OCI-LY7 (cell line): ENCODE results near the gene VSNL1. TPM values are rescaled to one million over a fixed set of nuclear protein-coding genes. Genes with fewer than 3 reads are reported as not detected.

Experiments used
- BruUV-seq: library from RNA; stranded (reverse); fragments of 400-500 nt; replicated peaks from 2 replicates; lab custom pipeline; 2021; lab: Mats Ljungman, UMichigan
- CTCF ChIA-PET: fragments of 300-600 bp; sonication (Branson Sonifier 250); formaldehyde crosslinking; loops from one replicate; lab custom pipeline; 2022; ENCODE audit warnings: antibody characterized with exemption; ENCODE audit not compliant: unreplicated experiment; lab: Charles Lee
- POLR2A ChIA-PET: fragments of 300-600 bp; sonication (Branson Sonifier 250); formaldehyde crosslinking; loops from one replicate; lab custom pipeline; 2022; ENCODE audit warnings: antibody characterized with exemption; lab: Charles Lee
- DNase-seq: peaks from one replicate; pipeline ENCODE4 v3.0.0-alpha.2; 2015; ENCODE audit warnings: low spot score
- H2AFZ ChIP-seq: fragments of 200-600 bp; sonication (generic), shearing (Covaris generic); 2 replicates; pipeline ENCODE4 v1.6.1; 2014; ENCODE audit warnings: mild to moderate bottlenecking, antibody characterized with exemption, low read length, moderate library complexity
- H3K27ac ChIP-seq: fragments of 200-600 bp; sonication (generic); 2 replicates; pipeline ENCODE4 v1.5.1; 2014; ENCODE audit warnings: mixed run types, low read depth, mild to moderate bottlenecking, moderate library complexity, low read length, inconsistent platforms; ENCODE audit not compliant: poor library complexity, severe bottlenecking
- H3K36me3 ChIP-seq: fragments of 200-600 bp; sonication (generic); 2 replicates; pipeline ENCODE4 v1.6.1; 2014; ENCODE audit warnings: mild to moderate bottlenecking, antibody characterized with exemption, low read length, moderate library complexity, mixed read lengths; ENCODE audit not compliant: insufficient read depth
- H3K4me1 ChIP-seq: fragments of 200-600 bp; sonication (generic); 2 replicates; pipeline ENCODE4 v1.5.1; 2014; ENCODE audit warnings: mild to moderate bottlenecking, low read length; ENCODE audit not compliant: insufficient read depth, poor library complexity, severe bottlenecking
- H3K4me2 ChIP-seq: fragments of 200-600 bp; sonication (generic); 2 replicates; pipeline ENCODE4 v1.6.1; 2014; ENCODE audit warnings: mild to moderate bottlenecking, low read length
- H3K4me3 ChIP-seq: fragments of 200-600 bp; sonication (generic); 2 replicates; pipeline ENCODE4 v1.5.1; 2014; ENCODE audit warnings: mild to moderate bottlenecking, low read depth, low read length; ENCODE audit not compliant: poor library complexity, severe bottlenecking
- H3K79me2 ChIP-seq: fragments of 200-600 bp; sonication (generic); 2 replicates; pipeline ENCODE4 v1.6.1; 2016; ENCODE audit warnings: low read depth, mild to moderate bottlenecking, low read length, moderate library complexity, mixed read lengths; ENCODE audit not compliant: insufficient read depth
- H3K9me2 ChIP-seq: fragments of 200-600 bp; sonication (generic); 2 replicates; pipeline ENCODE4 v1.6.1; 2016; ENCODE audit warnings: mild to moderate bottlenecking, low read length, mixed read lengths; ENCODE audit not compliant: insufficient read depth
- H3K9me3 ChIP-seq: fragments of 200-600 bp; sonication (generic); 2 replicates; pipeline ENCODE4 v1.6.1; 2014; ENCODE audit warnings: mild to moderate bottlenecking, mixed run types, low read length, mixed read lengths
- H4K20me1 ChIP-seq: fragments of 200-600 bp; sonication (generic); 2 replicates; pipeline ENCODE4 v1.6.1; 2014; ENCODE audit warnings: mild to moderate bottlenecking, antibody characterized with exemption, low read length, moderate library complexity, mixed read lengths; ENCODE audit not compliant: insufficient read depth
- CTCF ChIP-seq: fragments of 200-600 bp; sonication (generic); conservative IDR thresholded peaks from 2 replicates; pipeline ENCODE4 v1.5.1; 2014; ENCODE audit warnings: mild to moderate bottlenecking, antibody characterized with exemption, low read length, moderate library complexity, mixed read lengths
- EZH2phosphoT487 ChIP-seq: fragments of 200-600 bp; sonication (generic); IDR thresholded peaks from 2 replicates; pipeline ENCODE4 v1.6.1; 2018; ENCODE audit warnings: low read depth, borderline replicate concordance, mild to moderate bottlenecking, mixed run types, antibody characterized with exemption, low read length, moderate library complexity, mixed read lengths
- intact Hi-C: fragments of 100-400 bp; cut with micrococcal nuclease; formaldehyde crosslinking; loops from one replicate; pipeline ENCODE4 v1.10.0; 2022; ENCODE audit not compliant: unreplicated experiment
- total RNA-seq, 2 experiments: library from RNA; depleted of rRNA in 1 of 2; stranded (reverse); fragments of >200 nt in 1 of 2; shearing (Covaris generic) in 1 of 2; gene quantifications; 2 replicates each; pipeline ENCODE4 v1.2.3, GENCODE V29; 2014 to 2022

The VSNL1 gene
- total RNA-seq, 2 experiments from 2014 or later: not detected

GRCh38 chr2:17599617-17600016, 59.1 kb downstream of the VSNL1 start:
- ChIA-PET POLR2A (no interaction called here), CTCF (no interaction called here)
- Histone ChIP-seq H2AFZ (no peak overlapping the region), H3K9me3 (no peaks in the 10 kb centered on the region), H3K4me1 (no peaks in the 10 kb centered on the region), H3K27ac (no peak overlapping the region), H4K20me1 (no peaks in the 10 kb centered on the region), H3K4me2 (no peak overlapping the region), H3K9me2 (no peaks in the 10 kb centered on the region), H3K4me3 (no peak overlapping the region), H3K79me2 (no peaks in the 10 kb centered on the region), H3K36me3 (no peaks in the 10 kb centered on the region)
- DNase-seq: no peak
- no TSS peak for BruUV-seq
- intact Hi-C loops: no loop called here
- TF ChIP-seq CTCF (no peak), EZH2phosphoT487 (no peak)

GRCh38 chr2:17600556-17601204, 60.2 kb downstream of the VSNL1 start:
- Histone ChIP-seq H3K79me2 (no peaks in the 10 kb centered on the region), H3K4me1 (no peaks in the 10 kb centered on the region), H3K4me2 (no peak overlapping the region), H3K4me3 (no peak overlapping the region), H3K36me3 (no peaks in the 10 kb centered on the region), H3K27ac (no peak overlapping the region), H3K9me3 (no peaks in the 10 kb centered on the region), H3K9me2 (no peaks in the 10 kb centered on the region), H2AFZ (no peak overlapping the region), H4K20me1 (no peaks in the 10 kb centered on the region)
- BruUV-seq: no TSS peak
- CTCF ChIA-PET: no interaction called here
- intact Hi-C loops: no loop called here
- TF ChIP-seq EZH2phosphoT487 (no peak), CTCF (no peak)
- no peak for DNase-seq
- POLR2A ChIA-PET: no interaction called here

GRCh38 chr2:17604050-17604449, 63.6 kb downstream of the VSNL1 start:
- BruUV-seq: no TSS peak
- Histone ChIP-seq H4K20me1 (no peaks in the 10 kb centered on the region), H3K36me3 (no peaks in the 10 kb centered on the region), H3K9me3 (no peaks in the 10 kb centered on the region), H3K9me2 (no peaks in the 10 kb centered on the region), H3K4me3 (no peak overlapping the region), H2AFZ (no peak overlapping the region), H3K4me2 (no peak overlapping the region), H3K27ac (no peak overlapping the region), H3K4me1 (no peaks in the 10 kb centered on the region), H3K79me2 (no peaks in the 10 kb centered on the region)
- POLR2A ChIA-PET: no interaction called here
- no peak for TF ChIP-seq CTCF
- TF ChIP-seq EZH2phosphoT487: no peak
- DNase-seq: no peak
- intact Hi-C loops: no loop called here
- CTCF ChIA-PET: no interaction called here
